Caki2 (cell line): ENCODE measurements around the gene ZNF83. TPM values are rescaled to one million over a fixed set of nuclear protein-coding genes. Genes with fewer than 3 reads are reported as not detected.
"Not testable (repeated sequence)": the region's sequence is repeated elsewhere in the genome, so short reads cannot be mapped to it uniquely, and the experiment has no call there.

Experiments
- DNase-seq: peaks from one replicate; pipeline ENCODE4 v3.0.0-alpha.2; 2015; ENCODE audit warnings: low read depth
- in situ Hi-C: cut with HindIII; loops from 2 replicates; pipeline ENCODE4 v1.10.0; 2016; ENCODE audit warnings: low sequenced_read_pairs, low pct_unique_long_range_greater_than_20kb, mixed read lengths
- total RNA-seq: library from RNA; depleted of rRNA; stranded (reverse); fragments of >200 nt; shearing (Covaris generic); gene quantifications from 2 replicates; pipeline ENCODE4 v1.2.3, GENCODE V29; 2014; ENCODE audit warnings: low replicate concordance; rRNA removed

ZNF83 gene
- total RNA-seq: 11.9 and 19.2 TPM in 2 replicates

DNA sequence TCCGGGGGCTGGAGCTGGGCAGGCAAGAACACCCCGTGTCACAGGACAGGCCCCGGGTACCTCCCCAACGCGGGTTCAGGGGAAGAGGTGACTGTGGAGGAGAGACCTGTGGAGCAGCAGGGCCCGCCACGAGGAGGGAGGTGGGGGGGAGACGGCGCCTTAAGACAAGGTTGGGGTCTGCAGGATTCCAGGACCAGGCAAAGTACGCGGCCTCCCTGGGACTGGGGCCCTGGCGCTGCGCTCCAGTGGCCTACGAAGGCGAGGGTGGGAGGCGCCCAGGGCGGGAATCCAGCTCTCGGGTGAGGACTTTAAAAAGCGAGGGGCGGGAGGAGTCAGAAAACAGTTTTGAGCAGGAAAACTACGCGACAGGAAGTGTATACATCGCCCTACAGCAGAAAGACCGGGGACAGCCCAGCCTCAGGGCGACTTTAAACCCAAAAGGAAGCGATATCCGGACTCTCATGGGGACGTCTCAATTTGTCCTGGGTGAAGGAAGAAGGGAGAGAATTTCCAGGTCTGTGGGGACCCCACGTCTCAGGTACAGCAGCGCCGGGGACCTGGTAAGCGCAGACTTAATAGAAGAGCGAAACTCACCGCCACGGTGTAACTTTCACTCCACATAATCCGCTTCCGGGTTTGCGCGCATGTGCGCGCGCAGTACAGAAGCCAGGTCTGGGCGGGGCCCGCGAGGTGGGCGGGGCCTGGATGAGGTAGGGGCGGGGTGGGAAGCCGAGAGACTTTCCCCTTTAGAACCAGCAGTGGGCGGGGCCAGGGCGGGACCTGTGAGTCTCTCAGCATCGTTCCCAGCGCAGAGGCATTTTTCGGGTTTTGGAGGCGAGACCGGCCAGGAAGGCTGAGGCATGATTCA lies at the start of gene ZNF83:
Gene ZNF83, minus strand, starts transcription at position 638 of the 868 bp plus-strand sequence.
- in situ Hi-C loops: no loop called here
- DNase-seq: peak; percentile 86

DNA sequence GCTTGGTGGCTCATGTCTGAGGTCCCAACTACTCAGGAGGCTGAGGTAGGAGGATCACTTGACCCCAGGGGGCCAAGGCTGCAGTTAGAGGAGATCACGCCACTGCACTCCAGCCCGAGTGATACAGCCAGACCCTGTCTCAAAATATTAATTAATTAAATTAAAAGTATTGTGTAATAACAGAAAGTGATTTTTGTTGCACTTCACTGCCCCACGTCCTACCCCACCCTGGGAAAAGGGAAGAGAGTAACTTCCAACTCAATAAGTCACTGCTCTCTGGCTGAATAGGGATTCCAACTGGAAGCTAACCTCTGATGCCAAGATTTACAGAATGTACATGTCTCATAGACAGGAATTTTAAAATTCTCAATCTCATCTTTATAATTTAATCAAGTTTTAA lies 49.5 kb upstream of the ZNF83 start:
- in situ Hi-C loops: no loop called here
- no peak for DNase-seq

GRCh38 chr19:52685811-52686210 lies 47.7 kb upstream of the ZNF83 start:
- no peak for DNase-seq
- in situ Hi-C loops: no loop called here

DNA sequence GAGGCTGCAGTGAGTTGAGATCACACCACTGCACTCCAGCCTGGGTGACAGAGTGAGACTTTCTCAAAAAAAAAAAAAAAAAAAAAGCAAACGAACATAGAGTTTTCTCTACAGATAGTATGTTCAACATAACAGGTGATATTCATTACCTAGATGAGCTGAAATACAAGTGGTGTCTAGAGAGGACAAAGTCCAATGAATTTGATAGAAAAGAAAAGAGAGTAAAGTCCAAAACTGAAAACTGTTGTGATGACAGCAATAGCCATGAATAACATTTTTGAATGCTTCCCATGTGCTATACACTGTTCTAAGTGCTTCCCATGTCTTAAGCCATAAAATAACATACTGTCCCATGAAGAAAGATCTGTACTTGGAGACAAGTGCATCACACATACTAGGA lies 43.1 kb upstream of the ZNF83 start:
- in situ Hi-C loops: not testable (repeated sequence)

DNA sequence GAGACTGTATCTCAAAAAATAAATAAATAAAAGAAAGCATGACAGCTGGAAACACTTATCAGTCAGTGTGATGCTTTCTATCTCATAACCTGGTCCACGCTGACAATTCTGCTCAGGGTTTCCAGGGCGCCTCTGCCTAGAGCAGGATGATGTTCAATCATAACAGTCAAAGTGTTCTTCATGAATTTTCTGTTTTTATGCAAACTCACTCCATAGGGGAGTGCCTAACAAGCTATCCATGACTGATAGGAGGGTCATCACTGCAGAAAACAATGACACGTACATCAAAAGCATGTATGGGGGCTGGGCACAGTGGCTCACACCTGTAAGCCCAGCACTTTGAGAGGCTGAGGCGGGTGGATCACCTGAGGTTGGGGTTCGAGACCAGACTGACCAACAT lies 41.4 kb upstream of the ZNF83 start:
- no peak for DNase-seq
- in situ Hi-C loops: no loop called here

More for the DNA sequence above, 43.1 kb upstream of the ZNF83 start:
- not testable (repeated sequence) for DNase-seq

GRCh38 chr19:52675239-52675638 lies 37.1 kb upstream of the ZNF83 start:
- in situ Hi-C loops, DNase-seq: not testable (repeated sequence)

GRCh38 chr19:52673014-52673413 lies 34.9 kb upstream of the ZNF83 start:
- in situ Hi-C loops: no loop called here
- DNase-seq: no peak

DNA sequence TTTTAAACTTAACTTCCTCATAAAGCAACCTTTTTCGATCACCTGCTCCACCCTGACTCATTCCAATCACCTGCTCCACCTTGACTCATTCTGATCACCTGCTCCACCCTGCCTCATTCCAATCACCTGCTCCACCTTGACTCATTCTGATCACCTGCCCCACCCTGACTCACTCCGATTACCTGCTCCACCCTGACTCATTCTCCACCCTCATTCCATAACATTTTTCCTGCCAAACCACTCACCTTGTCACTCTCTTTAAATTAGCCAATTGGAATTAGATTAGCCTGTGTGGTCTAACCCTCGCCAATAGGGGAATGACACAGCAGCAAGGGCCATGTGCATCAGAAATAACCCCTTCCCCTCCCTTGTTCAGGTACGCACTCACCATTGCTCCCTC lies 31.9 kb upstream of the ZNF83 start:
- DNase-seq: peak; percentile 54
- in situ Hi-C loops: no loop called here

GRCh38 chr19:52669586-52669985 lies 31.4 kb upstream of the ZNF83 start:
- no peak for DNase-seq
- in situ Hi-C loops: no loop called here

GRCh38 chr19:52667972-52668371 lies 29.8 kb upstream of the ZNF83 start:
- DNase-seq: no peak
- in situ Hi-C loops: no loop called here

DNA sequence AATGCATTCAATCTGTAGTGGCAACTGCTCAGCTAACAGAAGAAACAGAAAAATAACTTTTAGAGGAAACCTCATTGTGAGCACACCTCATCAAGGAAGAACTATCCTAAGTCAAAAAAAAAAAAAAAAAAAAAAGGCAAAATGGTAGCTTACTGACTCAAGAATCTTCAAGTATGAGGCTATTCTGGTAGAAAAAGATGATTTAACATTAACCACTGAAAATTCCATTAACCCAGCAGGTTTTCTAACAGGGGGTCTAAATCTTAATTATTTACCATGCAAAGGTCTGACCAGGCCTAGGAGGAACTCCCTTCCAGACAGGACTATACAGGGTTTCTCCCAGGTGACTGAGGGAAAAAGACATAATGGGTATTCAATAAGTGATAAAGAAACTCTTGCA lies 28.4 kb upstream of the ZNF83 start:
- in situ Hi-C loops: no loop called here
- no peak for DNase-seq

DNA sequence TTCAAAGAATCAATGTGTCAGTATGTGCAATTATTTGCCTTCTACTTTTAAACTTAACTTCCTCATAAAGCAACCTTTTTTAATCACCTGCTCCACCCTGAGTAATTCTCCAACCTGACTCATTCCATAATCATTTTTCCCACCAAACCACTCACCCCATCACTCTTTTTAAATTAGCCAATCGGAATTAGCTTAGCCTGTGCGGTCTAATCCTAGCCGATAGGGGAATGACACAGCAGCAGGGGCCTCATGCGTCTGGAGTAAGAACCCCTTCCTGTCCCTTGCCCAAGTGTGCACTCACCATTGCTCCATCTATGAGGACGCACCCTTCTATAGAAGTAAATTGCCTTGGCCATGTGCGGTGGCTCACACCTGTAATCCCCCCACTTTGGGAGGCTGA lies 27.4 kb upstream of the ZNF83 start:
- DNase-seq: peak; percentile 59
- in situ Hi-C loops: no loop called here

- DNase-seq: no peak
- in situ Hi-C loops: no loop called here
Observed at GRCh38 chr19:52665027-52665426, 26.9 kb upstream of the ZNF83 start.

- DNase-seq: no peak
- in situ Hi-C loops: no loop called here
Observed at GRCh38 chr19:52664461-52664860, 26.3 kb upstream of the ZNF83 start.

- DNase-seq: peak; percentile 25
- in situ Hi-C loops: no loop called here
Observed at GRCh38 chr19:52662631-52663030, 24.5 kb upstream of the ZNF83 start.

- DNase-seq: no peak
Observed at GRCh38 chr19:52660981-52661380, 22.8 kb upstream of the ZNF83 start.

GRCh38 chr19:52659013-52659412 lies 20.9 kb upstream of the ZNF83 start:
- DNase-seq: no peak
- in situ Hi-C loops: no loop called here

More at GRCh38 chr19:52660981-52661380, 22.8 kb upstream of the ZNF83 start:
- in situ Hi-C loops: no loop called here

DNA sequence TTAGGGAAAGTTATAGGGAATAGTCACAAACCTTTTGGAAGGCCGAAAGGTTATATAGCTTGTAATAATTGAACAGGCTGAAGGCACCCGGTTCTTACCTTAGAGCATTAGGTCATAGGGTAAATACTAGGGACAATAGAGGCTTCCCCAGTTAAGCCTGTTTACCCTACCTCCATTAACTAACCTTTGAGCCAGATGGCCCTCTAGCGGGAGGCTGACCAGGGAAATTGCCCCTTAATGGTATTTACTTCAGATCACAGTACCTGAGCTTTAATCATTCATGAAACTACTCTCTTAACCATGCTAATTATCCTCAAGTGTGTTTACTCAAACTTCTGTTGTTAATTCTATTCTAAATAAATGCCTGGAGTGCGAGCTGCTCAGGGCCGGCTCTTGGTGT lies 20.4 kb upstream of the ZNF83 start:
- in situ Hi-C loops: no loop called here
- no peak for DNase-seq

DNA sequence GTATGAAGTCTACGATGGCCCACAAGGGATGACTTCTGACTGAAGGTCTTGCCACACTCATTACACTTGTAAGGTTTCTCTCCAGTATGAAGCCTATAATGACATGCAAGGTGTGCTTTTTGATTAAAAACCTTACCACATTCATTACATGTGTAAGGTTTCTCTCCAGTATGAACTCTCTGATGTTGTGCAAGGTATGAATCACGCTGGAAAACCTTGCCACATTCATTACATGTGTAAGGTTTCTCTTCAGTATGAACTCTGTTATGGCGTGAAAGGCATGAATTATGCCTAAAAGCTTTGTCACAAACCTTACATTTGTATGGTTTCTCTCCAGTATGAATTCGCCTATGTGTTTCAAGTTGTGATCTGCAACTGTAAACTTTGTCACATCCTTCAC lies 15.0 kb upstream of the ZNF83 start:
- in situ Hi-C loops: no loop called here
- no peak for DNase-seq

- in situ Hi-C loops: no loop called here
- no peak for DNase-seq
Observed at GRCh38 chr19:52651956-52652355, 13.8 kb upstream of the ZNF83 start.
